ENCODE measurements around the gene B3GNT9.

B3GNT9 gene

DNA sequence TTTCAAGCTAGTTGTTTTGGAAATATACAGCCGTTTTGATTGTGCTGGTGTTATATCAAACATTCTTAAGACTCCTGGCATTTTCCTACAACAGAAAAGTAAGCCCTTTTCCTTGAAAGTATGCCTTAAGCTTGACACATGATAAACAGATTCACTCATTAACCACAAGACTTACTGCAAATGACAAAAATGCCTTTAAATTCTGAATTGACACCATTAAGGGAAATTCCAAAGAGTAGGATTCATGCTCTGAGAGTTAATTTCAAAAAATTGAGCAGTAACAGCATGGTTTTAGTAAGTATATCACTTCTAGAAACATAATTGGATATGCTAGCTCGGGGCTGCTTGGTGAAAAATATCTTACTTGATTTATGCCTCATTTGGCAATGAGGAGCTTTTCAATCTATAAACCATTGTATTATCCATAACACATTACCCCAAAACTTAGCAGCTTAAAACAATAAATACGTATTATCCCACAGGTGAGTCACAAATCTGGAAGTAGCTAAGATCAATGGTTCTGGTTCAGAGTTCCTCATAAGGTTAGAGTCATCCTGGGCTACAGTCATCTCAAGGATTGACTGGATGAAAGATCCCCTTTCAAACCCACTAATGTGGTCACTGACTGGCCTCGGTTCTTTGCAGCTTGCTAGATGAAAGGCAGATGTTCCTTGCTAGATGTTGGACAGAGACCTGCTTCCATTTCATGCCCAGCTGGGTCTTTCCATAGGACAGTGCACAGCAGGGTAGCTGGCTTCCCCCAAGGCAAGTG, 49.3 kb downstream of the B3GNT9 start:
- H3K27ac ChIP-seq, result no peak overlapping the region
- TF ChIP-seq ZFX (IDR thresholded peaks at IDR 0.05; ENCODE audit: borderline replicate concordance) (no peak), CTCF (IDR thresholded peaks at IDR 0.05) (no peak)

- TF ChIP-seq CTCF (IDR thresholded peaks at IDR 0.05) (peak; percentile 31), ZFX (IDR thresholded peaks at IDR 0.05; ENCODE audit: borderline replicate concordance) (no peak)
- no peak overlapping the region for H3K27ac ChIP-seq
Measured at GRCh38 chr16:67100569-67101310, 50.1 kb downstream of the B3GNT9 start.

DNA sequence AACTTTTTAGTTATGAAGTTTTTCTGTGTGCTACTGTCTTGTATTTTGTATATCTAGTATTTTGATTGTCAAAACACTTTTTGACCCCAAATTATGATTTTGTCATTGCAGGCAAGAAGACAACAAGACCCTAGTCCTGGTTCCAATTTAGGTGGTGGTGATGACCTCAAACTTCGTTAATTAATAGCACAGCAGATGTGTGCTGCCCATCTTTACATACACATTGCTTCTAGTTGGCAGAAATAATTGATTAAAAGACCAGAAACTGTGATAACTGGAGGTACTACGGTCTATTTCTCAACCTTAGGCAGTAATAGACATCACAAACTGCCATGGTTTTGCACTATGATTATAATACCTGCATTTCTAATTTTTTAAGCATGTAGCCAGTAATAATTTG, 52.2 kb downstream of the B3GNT9 start:
- no peak overlapping the region for H3K27ac ChIP-seq
- TF ChIP-seq CTCF (IDR thresholded peaks at IDR 0.05) (no peak), ZFX (IDR thresholded peaks at IDR 0.05; ENCODE audit: borderline replicate concordance) (no peak)

All from 22Rv1 (cell line).